Dermis microvascular lymphatic vessel endothelial cell (primary cell): ENCODE measurements around the gene PAQR7. TPM values are rescaled to one million over a fixed set of nuclear protein-coding genes. Genes with fewer than 3 reads are reported as not detected.
"Not testable (repeated sequence)": the region's sequence is repeated elsewhere in the genome, so short reads cannot be mapped to it uniquely, and the experiment has no call there.

Experiments used
- DNase-seq, 2 donors: peaks; one replicate each; pipeline versions ENCODE4 v3.0.0 to v3.0.0-alpha.2; 2010; ENCODE audit warnings: low read depth in 2 of 2
- total RNA-seq: library from RNA; depleted of rRNA; stranded (reverse); fragments of >200 nt; gene quantifications from 2 replicates; pipeline ENCODE4 v1.2.1, GENCODE V29; 2014

The PAQR7 gene
- total RNA-seq, 1 donor from 2014 or later = 8.5 TPM

DNA sequence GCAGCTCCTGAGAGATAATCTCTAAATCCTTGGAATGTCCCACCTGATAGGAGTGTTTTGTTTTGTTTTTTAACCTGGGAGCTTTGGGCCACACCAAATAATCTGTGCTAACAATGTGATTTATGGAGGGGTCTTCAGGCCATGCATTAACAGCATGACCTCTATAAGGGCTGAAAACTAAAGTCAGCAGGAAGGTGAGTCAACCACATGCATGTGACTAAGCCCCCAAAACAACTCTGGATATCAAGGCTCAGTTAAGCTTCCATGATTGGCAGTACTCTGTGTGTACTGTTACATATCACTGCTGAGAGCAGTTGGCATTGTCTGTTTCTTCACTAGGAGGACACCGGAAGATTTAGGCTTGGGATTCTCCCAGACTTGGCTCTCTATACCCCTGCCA, 27.0 kb downstream of the PAQR7 start:
- DNase-seq = peak in 1 of 2 donors; percentile 38

- DNase-seq = no peak
Measured at GRCh38 chr1:25847929-25848328, 27.6 kb downstream of the PAQR7 start.

DNA sequence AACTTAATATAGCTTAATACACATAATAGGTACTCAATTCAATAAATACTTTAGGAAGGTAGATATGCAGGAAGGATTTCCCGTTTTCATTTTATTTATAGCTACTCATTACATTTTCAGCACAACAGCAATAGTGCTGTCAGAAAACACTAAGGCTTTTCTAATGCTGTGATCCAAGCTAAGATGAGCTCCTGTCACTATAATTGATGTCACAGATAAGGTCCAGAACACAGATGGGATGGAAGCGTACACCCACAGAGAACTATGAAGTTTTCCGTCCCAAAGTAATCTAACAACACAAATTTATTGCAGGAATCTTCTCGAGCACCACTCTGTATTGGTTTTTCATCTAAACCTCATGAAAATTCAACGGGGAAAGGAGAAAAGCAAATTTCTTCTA, 29.8 kb downstream of the PAQR7 start:
- no peak for DNase-seq

GRCh38 chr1:25844536-25845337, 30.8 kb downstream of the PAQR7 start:
- no peak for DNase-seq

DNA sequence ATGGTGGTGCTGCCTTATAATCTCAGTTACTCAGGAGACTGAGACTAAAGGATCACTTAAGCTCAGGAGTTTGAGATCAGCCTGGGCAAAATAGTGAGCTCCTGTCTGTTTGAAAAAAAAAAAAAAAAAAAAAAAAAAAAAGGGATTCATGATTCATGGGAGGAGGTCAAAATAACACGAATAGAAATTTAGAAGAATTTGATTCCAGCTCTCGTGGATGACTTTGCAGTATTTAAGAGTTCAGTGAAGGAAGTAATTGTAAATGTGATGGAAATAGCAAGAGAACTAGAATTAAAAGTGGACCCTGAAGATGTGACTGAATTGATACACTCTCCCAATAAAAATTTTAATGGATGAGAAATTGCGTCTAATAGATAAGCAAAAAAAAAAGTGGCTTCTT, 32.0 kb downstream of the PAQR7 start:
- DNase-seq = no peak

DNA sequence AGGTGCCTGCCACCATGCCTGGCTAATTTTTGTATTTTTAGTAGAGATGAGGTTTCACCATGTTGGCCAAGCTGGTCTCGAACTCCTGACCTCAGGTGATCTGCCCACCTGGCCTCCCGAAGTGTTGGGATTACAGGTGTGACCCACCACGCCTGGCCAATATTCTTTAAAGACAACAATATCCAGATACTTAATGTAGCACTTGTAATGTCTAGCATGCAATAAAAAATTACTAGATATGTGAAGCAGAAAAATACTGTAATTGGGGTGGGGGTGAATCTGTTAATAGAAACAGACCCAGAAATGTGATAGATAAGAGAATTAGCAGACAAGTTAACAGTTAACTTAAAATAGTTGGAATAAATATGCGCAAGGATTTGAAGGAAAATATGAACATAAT, 35.7 kb downstream of the PAQR7 start:
- DNase-seq = not testable (repeated sequence)

GRCh38 chr1:25837262-25837875, 38.1 kb downstream of the PAQR7 start:
- peak in 1 of 2 donors; percentile 26 for DNase-seq

DNA sequence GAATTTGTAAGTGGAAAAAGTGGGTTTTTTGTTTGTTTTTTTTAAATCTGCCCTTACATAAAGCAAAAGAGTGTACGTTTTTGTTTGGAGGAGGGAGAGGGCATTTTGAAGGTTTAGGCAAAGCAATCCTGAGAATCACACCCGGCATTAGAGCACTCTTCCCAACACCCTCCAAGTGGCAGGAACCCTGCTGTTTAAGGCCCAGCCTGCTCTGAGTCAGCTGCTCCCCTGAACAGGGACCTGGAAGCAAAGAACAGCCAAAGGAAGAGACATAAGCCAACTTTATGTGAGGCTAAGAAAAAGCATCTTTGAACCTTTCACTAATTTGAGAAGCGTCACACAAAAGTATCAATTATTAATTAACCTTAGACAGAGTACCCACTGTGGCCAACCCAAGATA, 38.8 kb downstream of the PAQR7 start:
- no peak for DNase-seq

DNA sequence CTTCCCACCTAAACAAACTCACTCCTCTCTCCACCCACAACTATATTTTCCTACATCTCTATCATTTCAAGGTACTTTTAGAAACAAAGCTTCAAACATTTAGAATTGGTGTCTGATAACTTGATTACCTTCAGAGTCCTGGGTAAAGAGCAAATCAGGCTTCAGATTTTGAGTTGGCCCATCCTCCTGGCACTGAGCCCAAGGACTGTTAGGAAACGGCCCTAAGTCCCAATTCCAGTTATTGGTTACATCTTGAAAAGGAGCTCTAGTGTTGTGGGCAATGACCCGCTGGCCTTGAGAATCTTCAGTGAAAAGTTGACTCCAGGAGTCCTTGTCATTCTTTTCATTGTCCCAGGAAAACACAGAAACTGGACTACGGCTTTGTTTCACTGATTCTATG, 40.6 kb downstream of the PAQR7 start:
- no peak for DNase-seq

DNA sequence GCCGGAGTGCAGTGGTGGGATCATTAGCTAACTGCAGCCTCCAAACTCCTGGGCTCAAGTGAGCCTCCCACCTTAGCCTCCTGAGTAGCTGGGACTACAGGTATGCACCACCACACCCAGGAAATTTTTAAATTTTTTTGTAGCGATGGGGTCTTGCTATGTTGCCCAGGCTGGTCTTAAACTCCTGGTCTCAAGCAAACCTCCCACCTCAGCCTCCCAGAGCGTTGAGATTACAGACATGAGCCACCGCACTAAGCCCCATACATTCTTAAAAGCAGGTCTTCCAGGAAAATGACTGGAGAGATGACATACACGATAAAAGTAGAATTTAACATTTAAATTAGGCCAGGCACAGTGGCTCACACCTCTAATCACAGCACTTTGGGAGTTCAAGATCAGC, 42.4 kb downstream of the PAQR7 start:
- DNase-seq = no peak

GRCh38 chr1:25832336-25833037, 43.0 kb downstream of the PAQR7 start:
- DNase-seq = no peak

- no peak for DNase-seq
Measured at GRCh38 chr1:25831569-25832196, 43.8 kb downstream of the PAQR7 start.

DNA sequence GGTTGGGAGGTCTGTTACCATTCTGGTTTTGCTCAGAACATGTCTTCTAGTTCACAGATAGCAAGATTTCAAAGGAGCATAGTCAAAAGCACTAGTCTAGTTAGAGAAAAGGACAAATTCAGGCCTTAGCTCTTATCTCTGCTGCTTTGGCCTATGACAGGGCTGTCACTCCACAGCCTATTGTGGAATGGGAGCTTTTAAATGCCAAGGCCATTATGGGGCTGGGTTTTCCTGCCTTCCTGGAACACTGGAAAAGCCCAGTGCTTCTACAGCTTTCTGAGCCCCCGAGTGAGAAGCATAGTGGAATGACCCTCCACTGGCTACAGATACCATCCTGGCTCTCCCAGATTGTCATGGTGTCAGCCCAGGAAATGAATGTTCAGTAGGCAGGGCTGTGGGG, 46.5 kb downstream of the PAQR7 start:
- DNase-seq = no peak

GRCh38 chr1:25828491-25828890, 47.0 kb downstream of the PAQR7 start:
- DNase-seq = no peak

DNA sequence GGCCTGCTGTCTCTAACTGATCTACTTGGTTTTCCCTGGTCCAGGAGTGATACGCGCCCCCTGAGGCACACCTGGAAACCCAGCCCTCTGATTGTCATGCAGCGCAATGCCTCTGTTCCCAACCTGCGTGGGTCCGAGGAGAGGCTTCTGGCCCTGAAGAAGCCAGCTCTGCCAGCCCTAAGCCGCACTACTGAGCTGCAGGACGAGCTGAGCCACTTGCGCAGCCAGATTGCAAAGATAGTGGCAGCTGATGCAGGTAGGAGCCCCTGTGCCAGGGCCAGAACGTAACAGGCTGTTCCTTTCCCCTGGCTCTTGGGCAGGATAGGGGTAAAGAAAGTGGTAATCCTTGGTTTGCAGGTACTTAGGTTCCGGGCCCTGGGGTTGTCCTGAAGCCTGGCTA, 48.9 kb downstream of the PAQR7 start:
- no peak for DNase-seq

- no peak for DNase-seq
Measured at GRCh38 chr1:25825605-25826004, 49.9 kb downstream of the PAQR7 start.

GRCh38 chr1:25821630-25822091, 53.8 kb downstream of the PAQR7 start:
- no peak for DNase-seq

GRCh38 chr1:25821112-25821476, 54.4 kb downstream of the PAQR7 start:
- DNase-seq = no peak

DNA sequence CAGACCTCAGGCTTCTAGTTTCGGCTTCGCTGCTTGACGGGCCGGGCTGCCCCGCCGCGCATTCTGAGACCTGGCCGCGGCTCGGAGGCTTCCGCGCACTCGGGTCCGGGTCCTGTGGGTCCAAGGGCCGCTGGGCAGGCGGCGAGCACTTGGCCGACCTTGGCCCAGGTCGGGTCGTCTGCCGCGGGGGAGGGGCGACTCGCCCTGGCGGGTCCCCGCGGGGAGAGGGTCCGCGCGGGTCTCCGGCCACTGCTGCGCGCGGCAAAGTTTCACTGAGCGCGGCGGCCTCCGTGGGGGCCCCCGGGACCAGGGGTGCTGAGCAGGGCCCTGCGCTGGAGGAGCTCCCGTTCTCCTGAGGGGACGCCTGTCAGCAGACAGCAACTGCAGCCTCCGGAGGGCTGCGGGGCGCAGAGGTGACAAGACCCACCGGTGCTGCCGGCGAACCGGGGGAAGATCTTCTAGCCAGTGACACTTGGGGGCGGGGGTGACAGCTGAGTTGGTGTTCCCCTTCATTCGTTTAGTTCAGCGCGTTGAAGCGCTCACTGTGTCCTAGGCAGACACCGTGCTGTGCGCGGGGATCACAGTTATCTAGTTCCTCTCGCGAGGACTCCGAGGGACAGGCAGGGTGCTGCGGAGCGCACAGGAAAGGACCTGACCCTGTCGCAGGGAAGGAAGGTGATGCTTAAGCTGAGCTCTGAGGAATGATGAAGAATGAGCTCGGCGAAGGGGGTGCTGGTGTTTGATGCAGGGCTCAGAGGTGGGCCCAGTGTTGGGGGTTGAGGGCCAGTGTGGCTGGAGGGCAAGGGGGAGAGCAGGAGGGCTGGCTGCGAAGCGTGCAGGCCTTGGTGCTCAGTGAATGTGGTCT, 55.0 kb downstream of the PAQR7 start:
- peak; percentile 34 to 55 for DNase-seq

DNA sequence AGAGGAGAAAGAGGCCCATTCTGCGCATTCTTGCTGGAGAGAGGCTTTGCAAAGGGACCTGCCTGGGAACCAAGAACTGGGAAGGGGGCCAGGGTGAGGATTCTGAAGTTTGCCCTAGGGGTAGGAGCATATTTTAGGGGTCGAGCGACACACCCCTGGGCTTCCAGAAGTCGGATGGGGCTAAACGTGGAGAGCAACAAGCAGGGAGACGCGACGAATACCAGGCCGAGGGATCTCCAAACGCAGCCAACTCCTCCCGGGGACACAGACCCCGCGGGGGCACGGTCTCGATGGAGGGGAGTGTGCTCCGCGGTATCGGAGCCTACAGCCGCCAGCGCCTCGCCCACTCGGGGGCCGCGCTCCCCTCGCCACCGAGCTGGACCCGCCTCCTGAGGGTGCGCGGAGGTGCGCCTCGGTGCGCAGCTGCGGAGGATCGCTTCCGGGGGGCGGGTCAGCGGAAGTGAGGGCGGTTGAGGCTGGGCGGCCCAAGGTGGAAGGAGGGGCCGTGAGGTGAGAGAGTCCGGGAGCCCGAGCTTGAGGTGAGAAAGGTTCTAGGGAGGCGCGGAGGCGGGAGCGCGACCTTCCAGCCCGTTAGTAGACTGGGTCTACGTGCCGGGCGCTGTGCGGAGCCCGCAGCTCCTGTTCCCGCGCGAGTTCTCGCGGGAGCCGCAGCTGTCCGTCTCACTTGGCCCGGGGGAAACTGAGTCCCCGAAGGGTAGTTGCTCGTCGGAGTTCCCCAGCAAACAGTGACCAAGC, 55.8 kb downstream of the PAQR7 start, which contains the start of gene MTFR1L:
TSS of gene MTFR1L (plus strand) at position 464 of the 756 bp plus-strand sequence. CDS start 3,151 bp downstream, outside the sequence.
- DNase-seq = peak in 1 of 2 donors; percentile 72
